K562 (cell line): Measurements from ENCODE around the gene GALNT17. TPM values are rescaled to one million over a fixed set of nuclear protein-coding genes. Genes with fewer than 3 reads are reported as not detected.

ENCODE experiments used
- ATAC-seq: fragments of 200-7000 bp; cut with Tn5 transposase; 3 replicates; pipeline ENCODE4 v1.9.1; 2020; ENCODE audit warnings: moderate library complexity
- BruUV-seq: library from RNA; stranded (reverse); fragments of 400-500 nt; replicated peaks from 2 replicates; lab custom pipeline; 2021; lab: Mats Ljungman, UMichigan
- CTCF ChIA-PET: fragments of 300-600 bp; formaldehyde crosslinking; extraction: SDS; loops from one replicate; lab custom pipeline; 2021; ENCODE audit warnings: low intra/inter-chr PET ratio; lab: Yijun Ruan, JAX
- POLR2A ChIA-PET: fragments of 300-600, 350-650 bp; sonication (Branson Sonifier 250); formaldehyde crosslinking; extraction: SDS; loops from one replicate; lab custom pipeline; 2021; ENCODE audit warnings: antibody characterized with exemption, inconsistent platforms; lab: Yijun Ruan, JAX
- DNase-seq, 4 experiments: peaks; one replicate each; pipeline versions ENCODE4 v3.0.0 to v3.0.0-alpha.2; 2011 to 2018; ENCODE audit warnings: low spot score in 3 of 4, mixed read lengths in 3 of 4; ENCODE audit errors: extremely low read depth in 1 of 4
- FAIRE-seq: peaks from 2 replicates; lab custom pipeline; 2011; peaks lifted over from hg19 to GRCh38; lab: Jason Lieb, UNC
- H2AFZ ChIP-seq: 2 replicates; pipeline ENCODE4 v1.6.0; 2011; ENCODE audit warnings: low read depth, low read length, control low read depth, inconsistent platforms
- H3K27ac ChIP-seq: fragments of 200-600 bp; 3 replicates; pipeline ENCODE4 v1.8.0; 2011; ENCODE audit warnings: low read depth, mild to moderate bottlenecking, control low read depth, inconsistent platforms, low read length, moderate library complexity, mixed read lengths; ENCODE audit errors: extremely low read depth
- H3K27me3 ChIP-seq, 2 experiments: fragments of 300-600 bp in 1 of 2; 2 replicates in 1 of 2; 3 replicates in 1 of 2; pipeline versions ENCODE4 v1.6.0 to v1.8.0; 2011; ENCODE audit warnings: inconsistent platforms in 2 of 2, low read length in 2 of 2, mild to moderate bottlenecking in 1 of 2, mixed read lengths in 1 of 2, moderate library complexity in 1 of 2; ENCODE audit not compliant: control insufficient read depth in 2 of 2, insufficient read depth in 2 of 2
- H3K36me3 ChIP-seq: fragments of 300-600 bp; 3 replicates; pipeline ENCODE4 v1.8.0; 2011; ENCODE audit warnings: mild to moderate bottlenecking, low read length, inconsistent platforms; ENCODE audit not compliant: control insufficient read depth, insufficient read depth
- H3K4me1 ChIP-seq, 2 experiments: fragments of 200-600 bp in 1 of 2; replicated peaks in 1 of 2; 2 replicates in 1 of 2; 3 replicates in 1 of 2; pipeline versions ENCODE4 v1.5.1 to v1.8.0; 2011; ENCODE audit warnings: inconsistent platforms in 2 of 2, low read length in 2 of 2, mild to moderate bottlenecking in 1 of 2, mixed read lengths in 1 of 2, moderate library complexity in 1 of 2; ENCODE audit not compliant: control insufficient read depth in 2 of 2, insufficient read depth in 2 of 2
- H3K4me2 ChIP-seq: 2 replicates; pipeline ENCODE4 v1.6.1; 2011; ENCODE audit warnings: low read length, control low read depth, inconsistent platforms, mixed read lengths; ENCODE audit not compliant: insufficient read depth
- H3K4me3 ChIP-seq: fragments of 200-600 bp; sonication (generic), shearing (Covaris generic); 2 replicates; pipeline ENCODE4 v1.5.1; 2016; ENCODE audit warnings: control low read depth, inconsistent platforms
- H3K79me2 ChIP-seq: fragments of 200-600 bp; 3 replicates; pipeline ENCODE4 v1.8.0; 2011; ENCODE audit warnings: low read length, inconsistent platforms; ENCODE audit not compliant: control insufficient read depth, insufficient read depth
- H3K9ac ChIP-seq, 2 experiments: 2 replicates each; pipeline versions ENCODE4 v1.6.0 to v1.6.1; 2011; ENCODE audit warnings: low read depth in 2 of 2, low read length in 2 of 2, control low read depth in 1 of 2, inconsistent platforms in 1 of 2, mild to moderate bottlenecking in 1 of 2, mixed read lengths in 1 of 2; ENCODE audit not compliant: insufficient read depth in 1 of 2
- H3K9me1 ChIP-seq: one replicate; pipeline ENCODE4 v1.6.0; 2011; ENCODE audit warnings: inconsistent platforms, mild to moderate bottlenecking, low read length, moderate library complexity; ENCODE audit not compliant: control insufficient read depth, insufficient read depth
- H3K9me3 ChIP-seq: replicated peaks from 2 replicates; pipeline ENCODE4 v1.5.1; 2011; ENCODE audit warnings: low read depth, low read length, inconsistent platforms; ENCODE audit not compliant: control insufficient read depth, insufficient read depth
- H4K20me1 ChIP-seq: replicated peaks from 2 replicates; pipeline ENCODE4 v1.6.1; 2011; ENCODE audit warnings: low read length, inconsistent platforms, mixed read lengths; ENCODE audit not compliant: control insufficient read depth, insufficient read depth
- CEBPB ChIP-seq: fragments of 450-650 bp; IDR thresholded peaks from 2 replicates; pipeline ENCODE4 v1.6.1; 2016; ENCODE audit warnings: missing genetic modification characterization, missing compliant biosample characterization
- CREB3 ChIP-seq: fragments of 450-650 bp; conservative IDR thresholded peaks from 2 replicates; pipeline ENCODE4 v1.6.1; 2016; ENCODE audit warnings: missing genetic modification characterization, low read depth, mild to moderate bottlenecking, missing compliant biosample characterization, moderate library complexity
- CREM ChIP-seq: IDR thresholded peaks from 2 replicates; pipeline ENCODE4 v1.6.1; 2014; ENCODE audit warnings: antibody characterized with exemption, low read depth
- KLF1 ChIP-seq: fragments of 450-650 bp; IDR thresholded peaks from 2 replicates; pipeline ENCODE4 v1.6.1; 2016; ENCODE audit warnings: missing genetic modification characterization, missing compliant biosample characterization
- RBBP5 ChIP-seq: fragments of 200-600 bp; sonication (generic); IDR thresholded peaks from 2 replicates; pipeline ENCODE4 v1.6.1; 2012; ENCODE audit warnings: borderline replicate concordance, mild to moderate bottlenecking, low read length, control low read depth, inconsistent platforms; ENCODE audit not compliant: insufficient read depth, poor library complexity, severe bottlenecking
- TAF9B ChIP-seq: fragments of 450-650 bp; IDR thresholded peaks from 2 replicates; pipeline ENCODE4 v1.6.1; 2018; ENCODE audit warnings: mild to moderate bottlenecking; ENCODE audit not compliant: partially characterized antibody
- XRCC3 ChIP-seq: fragments of 450-650 bp; IDR thresholded peaks from 2 replicates; pipeline ENCODE4 v1.6.1; 2017; ENCODE audit warnings: mild to moderate bottlenecking, moderate library complexity
- ZNF121 ChIP-seq: sonication (generic); formaldehyde crosslinking; conservative IDR thresholded peaks from 2 replicates; pipeline ENCODE4 v1.8.0; 2022; ENCODE audit warnings: missing genetic modification reagents
- ZNF445 ChIP-seq: fragments of 250-450 bp; sonication (Bioruptor Pico); IDR thresholded peaks from 2 replicates; pipeline ENCODE4 v1.4.0; 2020; ENCODE audit warnings: low read depth, mild to moderate bottlenecking, moderate library complexity
- WGBS: fragments of 100-300 bp; shearing (Covaris generic); methylation state at CpG from one replicate; pipeline ENCODE4 v1.1.6; 2016; ENCODE audit warnings: low coverage, mixed read lengths; ENCODE audit not compliant: insufficient coverage; ENCODE audit errors: missing lambda C conversion rate; 5-methylcytosine and 5-hydroxymethylcytosine counted together
- in situ Hi-C: fragments of 300-500 bp; cut with MboI; formaldehyde crosslinking; loops from 4 replicates; pipeline ENCODE4 v1.15.0; 2018; ENCODE audit warnings: inconsistent platforms, mixed read lengths
- intact Hi-C: fragments of 100-400 bp; cut with micrococcal nuclease; formaldehyde crosslinking; loops from 2 replicates; pipeline ENCODE4 v1.14.2; 2022
- polyA plus RNA-seq, 8 experiments: library from polyadenylated mRNA; depleted of rRNA in 4 of 8; stranded (reverse) in 5 of 8; unstranded in 3 of 8; fragments of >200 nt; fragmentation: Nextera tagmentation in 2 of 8; fragmentation: Illumina TruSeq in 1 of 8; extraction: Ambion mirVana in 2 of 8; extraction: Trizol in 1 of 8; gene quantifications; 2 replicates each; pipeline versions ENCODE4 v1.2.1 to v1.2.3, GENCODE V29; 2011 to 2014; ENCODE audit warnings: inconsistent platforms in 1 of 8, missing spikeins in 1 of 8
- total RNA-seq, 7 experiments: library from RNA; depleted of rRNA in 6 of 7; stranded (reverse); fragments of >200 nt in 6 of 7; fragmentation: Illumina TruSeq in 2 of 7; extraction: Trizol in 2 of 7; gene quantifications; 2 replicates each; pipeline versions ENCODE4 v1.2.1 to v1.2.3, GENCODE V29; 2011 to 2021; ENCODE audit warnings: low replicate concordance in 1 of 7
- TF ChIP-seq, protein P1 (sequence below), 2 experiments: fragments of 450-650 bp; conservative IDR thresholded peaks; 2 replicates each; pipeline ENCODE4 v1.6.1; 2017; ENCODE audit warnings: mild to moderate bottlenecking in 2 of 2, moderate library complexity in 2 of 2
- TF ChIP-seq, protein P2 (sequence below): sonication (generic); formaldehyde crosslinking; IDR thresholded peaks from 2 replicates; pipeline ENCODE4 v1.8.0; 2022; ENCODE audit warnings: mild to moderate bottlenecking, missing genetic modification reagents
- TF ChIP-seq, protein P3 (sequence below): fragments of 150-350 bp; IDR thresholded peaks from 2 replicates; pipeline ENCODE4 v1.6.1; 2014; ENCODE audit warnings: low read depth, mild to moderate bottlenecking, low read length, borderline replicate concordance

The GALNT17 gene
- total and polyA plus RNA-seq, 9 of the 15 experiments (the other 6 are each of a cell fraction or from before 2014, with no cell fraction given), result not detected

DNA sequence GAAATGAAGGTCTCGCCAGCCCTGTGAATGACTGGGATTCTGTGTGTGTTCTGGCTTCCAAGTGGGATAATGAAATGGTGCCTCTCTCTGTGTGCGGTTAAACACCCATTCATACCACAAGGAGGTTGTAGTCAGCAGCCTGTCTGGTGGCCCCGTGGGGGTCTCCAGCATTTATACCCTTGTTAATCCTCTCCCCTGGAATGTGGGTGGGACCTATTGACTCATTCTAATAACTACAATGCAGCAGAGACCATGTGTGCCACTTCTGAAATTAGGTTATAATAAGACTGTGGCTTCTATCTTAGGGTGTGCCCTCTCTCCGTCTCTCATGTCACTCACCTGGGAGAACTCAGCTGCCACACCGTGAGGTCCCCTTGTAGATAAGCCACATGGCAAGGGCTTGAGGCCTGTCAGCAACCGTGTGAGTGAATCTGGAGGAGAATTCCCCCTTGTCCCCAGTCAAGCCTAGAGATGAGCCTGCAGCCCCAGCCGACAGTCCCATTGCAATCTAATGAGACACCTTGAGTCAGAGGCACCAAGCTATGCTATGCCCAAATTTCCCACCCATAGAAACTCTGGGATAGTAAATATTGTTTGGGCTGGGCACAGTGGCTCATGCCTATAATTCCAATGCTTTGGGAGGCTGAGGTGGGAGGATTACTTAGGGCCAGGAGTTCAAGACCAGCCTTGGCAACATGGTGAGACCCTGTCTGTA lies 106.8 kb downstream of the GALNT17 start:
- FAIRE-seq, result no peak
- CTCF ChIA-PET, result no interaction called here
- no peaks in the 10 kb centered on the region for H3K9me3 ChIP-seq
- DNase-seq, result no peak
- intact Hi-C loops (no loop called here), in situ Hi-C loops (no loop called here)
- H3K27me3 ChIP-seq, result peaks cover 3 to 9% of the 10 kb centered on the region in 2 experiments; a peak in 3 of 5 replicates
- no peak overlapping the region for H3K4me2 ChIP-seq
- no peak overlapping the region for H2AFZ ChIP-seq
- BruUV-seq, result no TSS peak
- ATAC-seq, result no peak
- WGBS, result 0% methylated on average over 7 of the region's 7 CpGs
- H3K27ac ChIP-seq, result no peak overlapping the region
- POLR2A ChIA-PET, result no interaction called here
- H3K4me3 ChIP-seq, result no peak overlapping the region
- no peaks in the 10 kb centered on the region for H3K79me2 ChIP-seq
- no peak overlapping the region for H3K9ac ChIP-seq
- no peaks in the 10 kb centered on the region for H3K9me1 ChIP-seq
- no peaks in the 10 kb centered on the region for H3K4me1 ChIP-seq
- H3K36me3 ChIP-seq, result no peaks in the 10 kb centered on the region
- H4K20me1 ChIP-seq, result no peaks in the 10 kb centered on the region
- TF ChIP-seq, protein P1, sequence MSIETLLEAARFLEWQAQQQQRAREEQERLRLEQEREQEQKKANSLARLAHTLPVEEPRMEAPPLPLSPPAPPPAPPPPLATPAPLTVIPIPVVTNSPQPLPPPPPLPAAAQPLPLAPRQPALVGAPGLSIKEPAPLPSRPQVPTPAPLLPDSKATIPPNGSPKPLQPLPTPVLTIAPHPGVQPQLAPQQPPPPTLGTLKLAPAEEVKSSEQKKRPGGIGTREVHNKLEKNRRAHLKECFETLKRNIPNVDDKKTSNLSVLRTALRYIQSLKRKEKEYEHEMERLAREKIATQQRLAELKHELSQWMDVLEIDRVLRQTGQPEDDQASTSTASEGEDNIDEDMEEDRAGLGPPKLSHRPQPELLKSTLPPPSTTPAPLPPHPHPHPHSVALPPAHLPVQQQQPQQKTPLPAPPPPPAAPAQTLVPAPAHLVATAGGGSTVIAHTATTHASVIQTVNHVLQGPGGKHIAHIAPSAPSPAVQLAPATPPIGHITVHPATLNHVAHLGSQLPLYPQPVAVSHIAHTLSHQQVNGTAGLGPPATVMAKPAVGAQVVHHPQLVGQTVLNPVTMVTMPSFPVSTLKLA (conservative IDR thresholded peaks at IDR 0.05), result no peak
- no peak for TF ChIP-seq ZNF445 (CRISPR knock-in tag)
- TF ChIP-seq CREM, result no peak
- TF ChIP-seq, protein P2, sequence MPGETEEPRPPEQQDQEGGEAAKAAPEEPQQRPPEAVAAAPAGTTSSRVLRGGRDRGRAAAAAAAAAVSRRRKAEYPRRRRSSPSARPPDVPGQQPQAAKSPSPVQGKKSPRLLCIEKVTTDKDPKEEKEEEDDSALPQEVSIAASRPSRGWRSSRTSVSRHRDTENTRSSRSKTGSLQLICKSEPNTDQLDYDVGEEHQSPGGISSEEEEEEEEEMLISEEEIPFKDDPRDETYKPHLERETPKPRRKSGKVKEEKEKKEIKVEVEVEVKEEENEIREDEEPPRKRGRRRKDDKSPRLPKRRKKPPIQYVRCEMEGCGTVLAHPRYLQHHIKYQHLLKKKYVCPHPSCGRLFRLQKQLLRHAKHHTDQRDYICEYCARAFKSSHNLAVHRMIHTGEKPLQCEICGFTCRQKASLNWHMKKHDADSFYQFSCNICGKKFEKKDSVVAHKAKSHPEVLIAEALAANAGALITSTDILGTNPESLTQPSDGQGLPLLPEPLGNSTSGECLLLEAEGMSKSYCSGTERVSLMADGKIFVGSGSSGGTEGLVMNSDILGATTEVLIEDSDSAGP (CRISPR knock-in tag), result no peak
- TF ChIP-seq, protein P3, sequence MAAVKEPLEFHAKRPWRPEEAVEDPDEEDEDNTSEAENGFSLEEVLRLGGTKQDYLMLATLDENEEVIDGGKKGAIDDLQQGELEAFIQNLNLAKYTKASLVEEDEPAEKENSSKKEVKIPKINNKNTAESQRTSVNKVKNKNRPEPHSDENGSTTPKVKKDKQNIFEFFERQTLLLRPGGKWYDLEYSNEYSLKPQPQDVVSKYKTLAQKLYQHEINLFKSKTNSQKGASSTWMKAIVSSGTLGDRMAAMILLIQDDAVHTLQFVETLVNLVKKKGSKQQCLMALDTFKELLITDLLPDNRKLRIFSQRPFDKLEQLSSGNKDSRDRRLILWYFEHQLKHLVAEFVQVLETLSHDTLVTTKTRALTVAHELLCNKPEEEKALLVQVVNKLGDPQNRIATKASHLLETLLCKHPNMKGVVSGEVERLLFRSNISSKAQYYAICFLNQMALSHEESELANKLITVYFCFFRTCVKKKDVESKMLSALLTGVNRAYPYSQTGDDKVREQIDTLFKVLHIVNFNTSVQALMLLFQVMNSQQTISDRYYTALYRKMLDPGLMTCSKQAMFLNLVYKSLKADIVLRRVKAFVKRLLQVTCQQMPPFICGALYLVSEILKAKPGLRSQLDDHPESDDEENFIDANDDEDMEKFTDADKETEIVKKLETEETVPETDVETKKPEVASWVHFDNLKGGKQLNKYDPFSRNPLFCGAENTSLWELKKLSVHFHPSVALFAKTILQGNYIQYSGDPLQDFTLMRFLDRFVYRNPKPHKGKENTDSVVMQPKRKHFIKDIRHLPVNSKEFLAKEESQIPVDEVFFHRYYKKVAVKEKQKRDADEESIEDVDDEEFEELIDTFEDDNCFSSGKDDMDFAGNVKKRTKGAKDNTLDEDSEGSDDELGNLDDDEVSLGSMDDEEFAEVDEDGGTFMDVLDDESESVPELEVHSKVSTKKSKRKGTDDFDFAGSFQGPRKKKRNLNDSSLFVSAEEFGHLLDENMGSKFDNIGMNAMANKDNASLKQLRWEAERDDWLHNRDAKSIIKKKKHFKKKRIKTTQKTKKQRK, result no peak
- no peak for TF ChIP-seq CREB3 (tag)
- TF ChIP-seq XRCC3, result no peak
- no peak for TF ChIP-seq RBBP5
- TF ChIP-seq KLF1 (tag), result no peak
- TF ChIP-seq TAF9B, result no peak
- TF ChIP-seq ZNF121 (CRISPR knock-in tag), result no peak
- TF ChIP-seq CEBPB (tag), result no peak
